ENCODE results near the gene XXYLT1. TPM values are rescaled to one million over a fixed set of nuclear protein-coding genes. Genes with fewer than 3 reads are reported as not detected.
A peak's percentile ranks its signal among the peaks of the same experiment; 100 is the strongest.

XXYLT1 gene
- total and polyA plus RNA-seq, 9 of the 15 experiments (the other 6 are each of a cell fraction or from before 2014, with no cell fraction given), result 1.9 to 18.9 (median 15.0) TPM

GRCh38 chr3:195117978-195118581 is 152.9 kb downstream of the XXYLT1 start (continued):
- TF ChIP-seq BCLAF1 (IDR thresholded peaks at IDR 0.05; ENCODE audit: borderline replicate concordance in 1 of 2, control insufficient read depth in 1 of 2, low read depth in 2 of 2, low read length in 1 of 2) (no peak), ZNF280B (CRISPR knock-in tag; IDR thresholded peaks at IDR 0.05) (no peak), ZZZ3 (IDR thresholded peaks at IDR 0.05) (no peak), ETS1 (conservative IDR thresholded peaks at IDR 0.05; ENCODE audit: control insufficient read depth, low read depth, low read length) (no peak), MECOM (CRISPR knock-in tag; IDR thresholded peaks at IDR 0.05) (peak; percentile 97), ZNF263 (CRISPR knock-in tag; IDR thresholded peaks at IDR 0.05; ENCODE audit: borderline replicate concordance) (peak; percentile 52; the same call in 1 of the 2 replicates), PRPF4 (IDR thresholded peaks at IDR 0.05; ENCODE audit: insufficient read depth, low read depth, low read length, poor library complexity, severe bottlenecking) (no peak), PHB2 (IDR thresholded peaks at IDR 0.05; ENCODE audit: low read depth) (no peak), CC2D1A (IDR thresholded peaks at IDR 0.05) (0 out of 2 replicates have a peak, but pooled peaks have one; percentile 75), PURB (CRISPR knock-in tag; IDR thresholded peaks at IDR 0.05; ENCODE audit: low read depth) (no peak), TSC22D4 (tag; IDR thresholded peaks at IDR 0.05) (no peak), RBM34 (IDR thresholded peaks at IDR 0.05; ENCODE audit: borderline replicate concordance, insufficient read depth, low read length) (no peak)
- TF ChIP-seq, protein P1, sequence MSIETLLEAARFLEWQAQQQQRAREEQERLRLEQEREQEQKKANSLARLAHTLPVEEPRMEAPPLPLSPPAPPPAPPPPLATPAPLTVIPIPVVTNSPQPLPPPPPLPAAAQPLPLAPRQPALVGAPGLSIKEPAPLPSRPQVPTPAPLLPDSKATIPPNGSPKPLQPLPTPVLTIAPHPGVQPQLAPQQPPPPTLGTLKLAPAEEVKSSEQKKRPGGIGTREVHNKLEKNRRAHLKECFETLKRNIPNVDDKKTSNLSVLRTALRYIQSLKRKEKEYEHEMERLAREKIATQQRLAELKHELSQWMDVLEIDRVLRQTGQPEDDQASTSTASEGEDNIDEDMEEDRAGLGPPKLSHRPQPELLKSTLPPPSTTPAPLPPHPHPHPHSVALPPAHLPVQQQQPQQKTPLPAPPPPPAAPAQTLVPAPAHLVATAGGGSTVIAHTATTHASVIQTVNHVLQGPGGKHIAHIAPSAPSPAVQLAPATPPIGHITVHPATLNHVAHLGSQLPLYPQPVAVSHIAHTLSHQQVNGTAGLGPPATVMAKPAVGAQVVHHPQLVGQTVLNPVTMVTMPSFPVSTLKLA (conservative IDR thresholded peaks at IDR 0.05), result no peak; a peak in 1 of 4 replicates
- TF ChIP-seq, protein P2, sequence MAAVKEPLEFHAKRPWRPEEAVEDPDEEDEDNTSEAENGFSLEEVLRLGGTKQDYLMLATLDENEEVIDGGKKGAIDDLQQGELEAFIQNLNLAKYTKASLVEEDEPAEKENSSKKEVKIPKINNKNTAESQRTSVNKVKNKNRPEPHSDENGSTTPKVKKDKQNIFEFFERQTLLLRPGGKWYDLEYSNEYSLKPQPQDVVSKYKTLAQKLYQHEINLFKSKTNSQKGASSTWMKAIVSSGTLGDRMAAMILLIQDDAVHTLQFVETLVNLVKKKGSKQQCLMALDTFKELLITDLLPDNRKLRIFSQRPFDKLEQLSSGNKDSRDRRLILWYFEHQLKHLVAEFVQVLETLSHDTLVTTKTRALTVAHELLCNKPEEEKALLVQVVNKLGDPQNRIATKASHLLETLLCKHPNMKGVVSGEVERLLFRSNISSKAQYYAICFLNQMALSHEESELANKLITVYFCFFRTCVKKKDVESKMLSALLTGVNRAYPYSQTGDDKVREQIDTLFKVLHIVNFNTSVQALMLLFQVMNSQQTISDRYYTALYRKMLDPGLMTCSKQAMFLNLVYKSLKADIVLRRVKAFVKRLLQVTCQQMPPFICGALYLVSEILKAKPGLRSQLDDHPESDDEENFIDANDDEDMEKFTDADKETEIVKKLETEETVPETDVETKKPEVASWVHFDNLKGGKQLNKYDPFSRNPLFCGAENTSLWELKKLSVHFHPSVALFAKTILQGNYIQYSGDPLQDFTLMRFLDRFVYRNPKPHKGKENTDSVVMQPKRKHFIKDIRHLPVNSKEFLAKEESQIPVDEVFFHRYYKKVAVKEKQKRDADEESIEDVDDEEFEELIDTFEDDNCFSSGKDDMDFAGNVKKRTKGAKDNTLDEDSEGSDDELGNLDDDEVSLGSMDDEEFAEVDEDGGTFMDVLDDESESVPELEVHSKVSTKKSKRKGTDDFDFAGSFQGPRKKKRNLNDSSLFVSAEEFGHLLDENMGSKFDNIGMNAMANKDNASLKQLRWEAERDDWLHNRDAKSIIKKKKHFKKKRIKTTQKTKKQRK (IDR thresholded peaks at IDR 0.05; ENCODE audit: borderline replicate concordance, low read depth, low read length), result no peak

All from K562 (cell line).